GM19324 (cell line): ENCODE measurements around the gene UBE4B.
A peak's percentile ranks its signal among the peaks of the same experiment; 100 is the strongest.
"Not testable (repeated sequence)": the region's sequence is repeated elsewhere in the genome, so short reads cannot be mapped to it uniquely, and the experiment has no call there.

ENCODE experiments used
- ATAC-seq: cut with Tn5 transposase; IDR thresholded peaks from one replicate; pipeline ENCODE4 v1.9.1; 2021; ENCODE audit warnings: mild to moderate bottlenecking, moderate library complexity; ENCODE audit not compliant: unreplicated experiment, low FRiP score

The UBE4B gene

DNA sequence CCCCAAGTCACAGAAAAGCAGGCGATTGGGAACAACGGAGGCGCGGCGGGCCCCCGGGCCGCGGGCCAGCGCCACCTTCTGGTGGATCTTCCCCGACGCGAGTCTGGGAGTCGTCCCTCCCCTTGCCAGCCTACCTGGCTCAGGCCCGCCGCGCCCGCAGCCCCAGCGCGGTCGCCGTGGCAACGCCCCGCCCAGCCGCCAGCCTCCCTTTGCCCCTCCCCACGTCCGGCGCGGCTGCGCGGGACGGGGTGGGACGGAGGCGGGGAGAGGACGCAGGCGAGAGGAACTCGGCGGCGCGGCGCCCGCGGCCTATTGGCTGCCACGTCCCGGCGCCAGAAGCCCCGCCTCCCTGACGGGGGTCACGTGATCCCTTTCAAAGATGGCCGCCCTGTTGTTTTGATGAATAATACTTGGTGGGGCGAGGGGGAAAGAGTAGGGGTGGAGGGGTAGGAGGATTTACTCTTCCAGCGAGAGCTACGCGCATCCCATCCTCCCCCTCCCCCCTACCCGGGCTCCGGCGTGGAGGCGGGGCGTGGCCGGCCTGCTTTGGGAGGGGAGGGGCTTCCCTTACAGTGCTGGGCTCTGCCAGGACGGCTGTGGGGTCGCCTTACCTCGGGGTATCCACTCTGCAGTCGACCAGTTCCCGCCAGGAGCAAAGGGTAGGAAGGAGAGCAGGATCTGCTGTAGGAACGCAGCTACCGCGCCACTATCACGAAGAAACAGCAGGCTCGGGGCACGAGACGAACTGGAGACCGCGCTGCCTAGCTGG, at the start of gene UBE4B:
Gene UBE4B, plus strand, starts transcription at position 369 of the 769 bp plus-strand sequence. CDS start 713 bp downstream, outside the sequence.
- peak; percentile 98 for ATAC-seq

DNA sequence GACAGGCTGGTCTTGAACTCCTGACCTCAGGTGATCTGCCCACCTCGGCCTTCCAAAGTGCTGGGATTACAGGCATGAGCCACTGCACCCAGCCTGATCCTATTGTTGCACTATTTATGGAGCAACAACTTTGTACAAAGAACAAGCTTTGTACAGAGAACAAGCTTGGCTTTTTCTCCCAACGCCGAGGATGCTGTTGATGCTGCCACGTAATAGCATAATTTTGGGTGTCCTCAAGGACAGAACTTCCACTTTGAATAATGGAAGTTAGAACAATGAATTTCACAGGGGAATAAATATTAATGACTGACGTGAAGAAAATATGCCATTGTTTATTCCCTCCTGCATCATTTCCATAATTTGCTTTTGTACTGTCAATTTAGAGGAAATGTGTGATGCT, 48.5 kb upstream of the UBE4B start:
- ATAC-seq: no peak

DNA sequence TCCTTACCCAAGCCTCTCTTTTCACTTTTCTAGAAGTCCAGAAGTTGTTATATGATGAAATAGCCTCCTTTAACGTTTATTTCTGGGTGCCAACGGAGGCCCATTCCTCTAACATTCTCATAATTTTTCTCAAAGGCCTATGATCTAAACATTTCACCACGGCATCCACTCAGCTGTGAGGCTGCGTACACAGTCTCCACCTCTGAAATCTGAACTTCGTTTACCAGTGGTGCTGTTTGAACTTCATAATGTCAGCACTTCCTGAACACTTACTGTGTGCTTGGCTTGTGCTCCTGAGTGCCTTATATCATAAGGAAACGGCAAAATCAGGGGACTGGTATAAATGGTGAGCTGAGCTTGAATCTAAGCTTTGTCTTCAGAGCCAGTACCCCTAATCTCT, 47.8 kb upstream of the UBE4B start:
- ATAC-seq: no peak

DNA sequence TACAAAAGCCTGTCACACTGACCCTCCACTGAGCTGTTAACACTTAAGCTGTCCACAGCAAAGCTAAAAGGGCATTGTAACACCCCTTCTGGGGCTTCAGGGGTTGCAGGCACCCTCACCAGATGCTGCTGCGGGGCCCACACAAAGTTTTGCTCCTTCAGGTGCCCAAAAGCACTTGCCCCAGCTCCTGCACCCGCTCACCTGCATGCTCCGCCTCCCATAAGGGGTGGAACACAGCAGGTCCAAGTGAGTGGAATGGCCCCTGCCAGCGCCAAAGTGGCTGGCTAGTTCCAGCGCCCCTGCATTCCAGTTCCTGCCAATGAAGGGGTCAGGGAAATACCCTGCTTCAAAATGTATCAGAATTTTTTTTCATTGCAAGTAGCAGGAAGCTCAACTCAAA, 43.0 kb upstream of the UBE4B start:
- ATAC-seq: no peak

DNA sequence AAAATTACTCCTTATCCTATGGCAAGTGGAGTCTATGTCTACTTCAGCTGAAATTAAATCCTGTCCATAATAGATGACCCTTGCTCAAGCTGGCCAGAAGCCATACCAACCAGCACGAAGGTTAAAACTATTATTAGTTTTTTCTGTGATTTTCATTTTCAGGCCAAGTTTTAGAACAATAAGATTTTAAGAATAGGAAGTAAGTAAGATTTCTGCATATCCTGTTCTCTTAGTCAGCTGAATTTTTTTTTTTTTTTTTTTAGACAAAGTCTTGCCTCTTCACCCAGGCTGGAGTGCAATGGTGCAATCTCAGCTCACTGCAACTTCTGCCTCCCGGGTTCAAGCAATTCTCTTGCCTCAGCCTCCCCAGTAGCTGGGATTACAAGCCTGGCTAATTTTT, 41.8 kb upstream of the UBE4B start:
- ATAC-seq: no peak

DNA sequence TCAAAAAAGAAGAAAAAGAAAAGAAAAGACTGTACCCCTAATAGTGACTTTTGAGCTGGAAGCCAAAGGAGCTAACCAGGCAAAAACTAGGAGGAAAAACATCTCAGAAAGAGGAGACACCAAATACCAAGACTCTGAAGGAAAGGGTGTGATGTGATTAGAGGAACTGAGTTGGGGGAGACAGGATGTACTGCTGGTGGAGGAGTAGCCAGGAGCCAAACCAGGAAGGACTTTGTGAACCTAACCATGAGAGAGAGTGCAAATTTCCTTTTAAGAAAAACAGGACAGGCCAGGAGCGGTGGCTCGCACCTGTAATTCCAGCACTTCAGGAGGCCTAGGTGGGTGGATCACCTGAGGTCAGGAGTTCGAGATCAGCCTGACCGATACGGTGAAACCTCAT, 39.8 kb upstream of the UBE4B start:
- ATAC-seq: no peak

DNA sequence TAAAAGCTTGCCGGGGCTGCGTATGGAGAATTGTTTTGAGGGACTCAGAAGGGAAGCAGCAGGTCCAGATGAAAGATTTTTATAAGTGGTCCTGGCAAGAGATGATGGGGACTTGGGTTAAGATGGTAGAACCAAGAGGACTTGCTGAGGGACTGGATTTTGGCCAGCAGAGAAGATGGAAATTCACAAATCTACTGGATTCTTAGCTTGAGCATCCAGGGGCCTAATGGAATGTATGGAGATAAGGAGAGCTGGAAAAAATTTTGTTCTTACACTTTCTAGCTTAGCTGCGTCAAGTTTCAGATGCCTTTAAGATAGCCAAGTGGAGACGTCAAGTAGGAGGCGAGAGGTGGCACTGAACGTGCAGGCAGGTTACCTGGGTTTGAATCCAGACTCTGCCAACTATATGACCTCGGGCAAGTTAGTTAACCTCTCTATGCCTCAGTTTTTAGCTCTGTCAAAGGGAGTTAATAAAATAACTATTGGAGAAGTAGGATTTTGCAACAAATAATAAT, 39.1 kb upstream of the UBE4B start:
- ATAC-seq: no peak

DNA sequence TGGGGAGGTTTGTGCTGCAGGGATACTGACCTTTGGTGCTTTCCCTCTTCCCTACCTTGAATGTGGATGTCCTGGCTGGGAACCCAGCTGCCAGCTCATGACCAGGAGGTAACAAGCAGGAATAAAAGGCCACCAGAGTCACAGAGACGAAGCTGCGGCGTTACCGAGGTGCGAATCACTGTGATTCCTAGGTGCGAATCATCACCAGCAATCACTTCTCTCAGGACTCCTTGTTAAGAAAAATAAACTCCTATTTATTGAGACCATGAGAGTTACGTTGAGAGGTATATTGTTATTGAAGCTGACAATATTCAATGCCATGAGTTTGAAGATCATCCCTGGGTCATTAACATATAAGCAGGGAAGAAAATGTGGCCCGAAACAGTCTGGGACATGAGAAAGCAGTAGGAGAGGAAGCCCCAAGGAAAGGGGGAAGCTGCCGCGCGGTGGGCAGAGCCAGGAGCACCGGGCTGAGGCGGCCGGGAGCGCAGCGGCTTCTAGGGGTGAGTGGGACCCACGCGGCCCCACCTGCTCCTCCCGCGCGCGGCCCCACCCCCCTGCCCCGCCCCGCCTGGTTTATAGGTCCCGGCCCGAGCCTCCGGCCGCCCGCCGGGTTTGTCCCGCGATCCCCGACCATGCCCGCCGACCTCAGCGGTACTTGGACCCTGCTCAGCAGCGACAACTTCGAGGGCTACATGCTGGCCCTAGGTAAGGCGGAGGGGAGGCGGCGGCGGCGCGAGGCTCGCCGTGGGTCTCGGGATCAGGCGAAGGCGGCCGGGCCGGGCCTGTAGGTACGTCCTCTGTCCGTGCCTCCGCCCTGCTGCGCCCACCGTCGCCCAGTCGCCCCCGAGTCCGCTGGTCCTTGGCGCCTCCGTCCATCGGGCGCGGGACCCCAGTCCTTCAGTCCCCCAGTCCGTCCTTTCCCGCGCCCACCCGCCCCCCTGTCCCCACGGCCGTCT, 35.9 kb upstream of the UBE4B start, which contains the start of gene RBP7:
Gene RBP7, plus strand, starts transcription at position 605 of the 959 bp plus-strand sequence. Its CDS starts 31 bp downstream, at position 636.
- ATAC-seq: no peak

DNA sequence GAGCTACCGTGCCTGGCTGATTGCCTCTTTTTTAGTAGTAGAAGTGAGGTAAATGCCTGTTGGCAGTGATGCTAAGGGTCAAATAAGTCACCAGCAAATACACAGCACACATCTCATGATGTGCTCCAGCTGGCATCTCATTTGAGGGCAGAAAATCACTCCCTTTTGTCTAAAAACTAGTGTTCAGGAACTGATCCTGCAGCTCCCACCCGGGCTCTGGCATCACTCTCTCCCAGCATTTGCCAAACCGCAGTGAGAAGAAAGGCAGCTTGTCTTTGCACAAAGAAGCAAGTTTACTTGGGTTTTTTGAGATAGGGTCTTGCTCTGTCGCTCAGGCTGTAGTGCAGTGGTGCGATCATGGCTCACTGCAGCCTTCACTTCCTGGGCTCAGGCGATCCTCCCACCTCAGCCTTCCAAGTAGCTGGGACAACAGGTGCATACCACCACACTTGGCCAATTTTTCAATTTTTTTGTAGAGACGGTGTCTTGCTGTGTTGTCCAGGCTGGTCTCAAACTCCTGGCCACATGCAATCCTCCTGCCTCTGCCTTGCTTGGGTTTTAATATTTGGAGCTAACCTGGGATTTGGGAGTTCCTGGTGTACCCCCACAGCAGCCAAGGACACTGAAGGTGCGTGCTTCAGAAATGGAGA, 31.6 kb upstream of the UBE4B start:
- no peak for ATAC-seq

DNA sequence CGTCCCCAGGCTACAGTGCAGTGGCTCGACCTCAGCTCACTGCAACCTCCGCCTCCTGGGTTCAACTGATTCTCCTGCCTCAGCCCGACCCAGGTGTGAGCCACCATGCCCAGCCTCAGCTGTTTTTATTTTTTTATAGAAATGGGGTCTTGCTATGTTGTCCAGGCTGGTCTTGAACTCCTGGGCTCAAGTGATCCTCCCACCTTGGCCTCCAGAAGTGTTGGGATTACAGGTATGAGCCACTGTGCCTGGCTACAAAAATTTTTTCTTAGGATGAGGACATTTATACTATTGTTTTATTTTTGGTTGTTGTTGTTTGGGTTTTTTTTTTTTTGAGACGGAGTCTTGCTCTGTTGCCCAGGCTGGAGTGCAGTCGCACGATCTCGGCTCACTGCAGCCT, 27.5 kb upstream of the UBE4B start:
- not testable (repeated sequence) for ATAC-seq

DNA sequence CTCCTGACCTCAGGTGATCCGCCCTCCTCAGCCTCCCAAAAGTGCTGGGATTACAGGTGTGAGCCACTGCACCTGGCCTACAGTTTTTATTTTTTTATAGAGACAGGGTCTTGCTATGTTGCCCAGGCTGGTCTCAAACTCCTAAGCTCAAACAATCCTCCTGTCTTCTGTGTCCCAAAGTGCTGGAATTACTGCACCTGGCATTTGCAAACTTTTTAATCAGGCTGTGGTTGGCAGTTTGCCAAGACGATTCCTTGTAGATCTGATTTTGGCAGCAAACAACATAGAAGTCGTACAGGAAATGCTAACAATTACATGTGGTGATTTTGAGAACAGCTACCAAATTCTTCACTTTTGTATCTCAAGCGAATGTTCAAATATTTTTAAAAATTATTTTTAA, 25.6 kb upstream of the UBE4B start:
- ATAC-seq: no peak

DNA sequence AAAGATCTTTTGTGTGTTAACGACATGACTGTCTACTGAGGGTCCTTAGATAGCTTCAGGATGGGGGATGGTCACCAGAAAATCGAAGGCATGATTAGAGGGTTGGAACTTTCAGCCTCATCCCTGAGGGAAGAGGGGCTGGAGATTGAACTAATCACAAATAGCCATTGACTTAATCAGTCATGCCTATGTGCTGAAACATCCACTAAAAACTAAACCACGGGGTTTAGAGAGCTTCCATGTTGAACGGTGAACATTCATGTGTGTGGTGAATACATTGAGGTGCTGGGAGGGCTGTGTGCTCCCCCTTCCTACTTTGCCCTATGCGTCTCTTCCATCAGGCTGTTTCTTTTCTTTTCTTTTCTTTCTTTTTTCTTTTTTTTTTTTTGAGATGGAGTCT, 18.7 kb upstream of the UBE4B start:
- ATAC-seq: no peak

DNA sequence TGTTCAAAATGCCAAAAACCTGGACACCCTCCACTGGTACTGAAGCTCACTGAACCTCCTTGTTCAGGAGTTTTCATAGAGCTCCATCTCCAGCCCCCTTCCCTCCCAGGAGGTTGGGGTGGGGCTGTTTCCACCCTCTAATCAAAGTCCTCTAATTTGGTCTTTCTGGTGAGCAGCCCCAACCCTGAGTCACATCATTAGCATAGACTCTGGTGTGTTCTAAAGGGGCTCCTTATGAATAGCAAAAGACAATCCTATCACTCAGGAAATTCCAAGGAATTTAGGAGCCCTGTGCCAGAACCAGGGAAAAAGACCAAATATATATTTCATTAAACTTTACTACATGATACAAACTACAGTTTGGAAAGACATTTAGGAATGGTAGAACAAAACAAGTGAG, 13.2 kb upstream of the UBE4B start:
- ATAC-seq: no peak

DNA sequence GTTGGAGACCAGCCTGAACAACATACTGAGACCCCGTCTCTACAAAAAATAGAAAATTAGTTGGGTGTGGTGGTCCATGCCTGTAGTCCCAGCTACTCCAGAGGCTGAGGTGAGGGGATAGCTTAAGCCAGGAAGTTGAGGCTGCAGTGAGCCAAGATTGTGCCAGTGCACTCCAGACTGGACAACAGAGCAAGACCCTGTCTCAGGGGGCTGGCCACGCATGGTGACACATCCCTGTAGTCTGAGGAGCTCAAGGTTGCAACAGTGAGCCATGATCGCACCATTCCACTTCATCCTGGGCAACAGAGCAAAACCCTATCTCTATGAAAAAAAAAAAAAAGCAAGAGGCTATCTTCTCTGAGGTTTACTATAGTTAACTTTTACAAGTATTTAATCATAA, 12.7 kb upstream of the UBE4B start:
- no peak for ATAC-seq

DNA sequence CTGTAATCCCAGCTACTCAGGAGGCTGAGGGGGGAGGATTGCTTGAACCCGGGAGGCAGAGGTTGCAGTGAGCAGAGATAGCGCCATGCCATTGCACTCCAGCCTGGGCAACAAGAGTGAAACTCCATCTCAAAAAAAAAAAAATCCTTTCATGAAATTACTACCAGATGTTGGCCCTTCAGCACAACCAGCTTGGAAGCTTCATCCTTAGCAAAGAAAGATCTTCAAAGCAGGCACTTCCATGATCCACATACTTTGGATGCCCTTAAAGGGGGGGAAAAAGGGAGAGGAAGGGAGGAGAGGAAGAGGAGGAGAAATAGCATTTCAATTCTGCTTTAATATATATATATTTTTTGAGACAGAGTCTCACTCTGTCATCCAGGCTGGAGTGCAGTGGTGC, 12.1 kb upstream of the UBE4B start:
- not testable (repeated sequence) for ATAC-seq

DNA sequence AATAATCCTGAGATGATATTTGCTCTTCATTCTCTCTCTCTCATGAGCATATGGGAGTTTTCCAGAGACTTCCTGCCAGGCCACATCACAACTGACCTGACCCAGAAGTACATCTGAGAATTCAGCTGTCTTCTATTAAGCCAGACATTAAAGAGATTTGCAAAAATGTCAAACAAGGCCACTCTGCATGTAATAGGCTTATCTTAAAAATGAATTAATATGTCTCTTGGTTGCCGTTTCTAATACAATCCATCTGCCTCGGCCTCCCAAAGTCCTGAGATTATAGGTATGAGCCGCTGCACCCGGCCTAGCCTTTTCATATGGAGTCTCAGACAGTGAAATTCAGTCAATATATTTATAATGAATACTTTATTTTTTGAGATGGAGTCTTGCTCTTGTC, 10.8 kb upstream of the UBE4B start:
- not testable (repeated sequence) for ATAC-seq

DNA sequence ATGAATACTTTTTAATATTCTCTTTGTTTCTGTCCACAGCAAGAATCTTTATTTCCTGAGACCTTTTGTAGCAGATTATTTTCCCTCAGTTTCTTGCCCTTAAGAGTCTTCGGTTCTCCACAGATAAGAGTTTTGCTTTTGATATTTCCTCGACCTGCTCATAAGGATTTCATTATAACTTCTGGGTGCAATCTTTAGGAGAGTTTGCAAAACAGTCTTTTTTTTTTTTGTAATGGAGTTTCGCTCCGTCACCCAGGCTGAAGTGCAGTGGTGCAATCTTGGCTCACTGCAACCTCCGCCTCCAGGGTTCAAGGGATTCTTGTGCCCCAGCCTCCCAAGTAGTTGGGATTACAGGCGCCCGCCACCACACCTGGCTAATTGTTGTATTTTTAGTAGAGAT, 10.1 kb upstream of the UBE4B start:
- ATAC-seq: no peak

DNA sequence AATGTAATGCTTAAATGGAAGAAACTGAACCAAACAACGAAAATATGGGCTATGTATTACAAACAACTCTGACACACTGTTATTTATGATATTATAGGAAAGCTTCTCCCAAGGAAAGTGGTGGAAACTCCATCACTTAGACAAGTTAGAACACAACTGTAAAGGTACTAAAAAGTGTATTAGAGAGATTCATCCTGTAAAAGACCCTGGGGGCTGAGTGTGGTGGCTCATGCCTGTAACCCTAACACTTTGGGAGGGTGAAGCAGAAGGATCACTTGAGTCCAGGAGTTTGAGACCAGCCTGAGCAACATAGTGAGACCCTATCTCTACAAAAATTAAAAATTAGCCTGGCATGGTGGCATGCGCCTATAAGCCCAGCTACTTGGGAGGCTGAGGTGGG, 7.4 kb upstream of the UBE4B start:
- ATAC-seq: no peak

DNA sequence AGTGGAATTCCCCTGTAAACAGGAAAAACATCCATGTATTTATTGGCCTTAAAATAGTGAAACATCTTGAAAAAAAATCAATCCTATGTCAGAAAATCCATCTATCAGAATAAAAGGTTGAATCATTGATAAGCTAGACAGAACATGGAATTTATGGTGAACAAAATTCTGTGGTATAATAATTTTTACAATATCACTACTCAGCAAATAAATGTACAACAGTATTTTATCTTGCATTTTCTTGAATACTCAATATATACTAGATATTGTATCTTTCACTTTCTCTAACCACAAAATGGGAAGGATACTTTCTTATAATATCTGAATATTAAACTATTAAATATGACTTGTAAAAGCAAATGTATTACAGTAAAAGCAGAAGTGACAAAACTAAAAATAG, 5.7 kb upstream of the UBE4B start:
- ATAC-seq: no peak

DNA sequence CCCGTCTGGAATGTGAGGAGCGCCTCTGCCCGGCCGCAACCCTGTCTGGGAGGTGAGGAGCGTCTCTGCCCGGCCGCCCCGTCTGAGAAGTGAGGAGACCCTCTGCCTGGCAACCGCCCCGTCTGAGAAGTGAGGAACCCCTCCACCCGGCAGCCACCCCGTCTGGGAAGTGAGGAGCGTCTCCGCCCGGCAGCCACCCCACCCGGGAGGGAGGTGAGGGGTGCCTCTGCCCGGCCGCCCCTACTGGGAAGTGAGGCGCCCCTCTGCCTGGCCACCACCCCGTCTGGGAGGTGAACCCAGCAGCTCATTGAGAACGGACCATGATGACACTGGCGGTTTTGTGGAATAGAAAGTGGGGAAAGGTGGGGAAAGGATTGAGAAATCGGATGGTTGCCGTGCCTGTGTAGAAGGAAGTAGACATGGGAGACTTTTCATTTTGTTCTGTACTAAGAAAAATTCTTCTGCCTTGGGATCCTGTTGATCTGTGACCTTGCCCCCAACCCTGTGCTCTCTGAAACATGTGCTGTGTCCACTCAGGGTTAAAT, 3.7 kb upstream of the UBE4B start:
- not testable (repeated sequence) for ATAC-seq
